GM23338 (cell line): Measurements from ENCODE around the gene CEP44. TPM values are rescaled to one million over a fixed set of nuclear protein-coding genes. Genes with fewer than 3 reads are reported as not detected.

Experiments used
- ATAC-seq: fragments of 200-7000 bp; cut with Tn5 transposase; 3 replicates; pipeline ENCODE4 v1.9.1; 2020
- DNase-seq: peaks from one replicate; pipeline ENCODE4 v3.0.0-alpha.2; 2015; ENCODE audit warnings: low spot score
- H2AFZ ChIP-seq: fragments of 200-600 bp; sonication (generic); 2 replicates; pipeline ENCODE4 v1.8.0; 2016; ENCODE audit warnings: antibody characterized with exemption, mild to moderate bottlenecking, moderate library complexity
- H3F3A ChIP-seq: fragments of 200-600 bp; sonication (generic); replicated peaks from 2 replicates; pipeline ENCODE4 v1.8.0; 2017; ENCODE audit warnings: antibody characterized with exemption, mixed run types, low read depth
- H3K27ac ChIP-seq: fragments of 200-600 bp; sonication (generic); 2 replicates; pipeline ENCODE4 v1.6.1; 2016; ENCODE audit warnings: low read depth
- H3K27me3 ChIP-seq: fragments of 200-600 bp; sonication (generic); 2 replicates; pipeline ENCODE4 v1.8.0; 2016; ENCODE audit warnings: mild to moderate bottlenecking, mixed run types, moderate library complexity; ENCODE audit not compliant: insufficient read depth
- H3K36me3 ChIP-seq: fragments of 200-600 bp; sonication (generic); 2 replicates; pipeline ENCODE4 v1.8.0; 2016; ENCODE audit warnings: mild to moderate bottlenecking; ENCODE audit not compliant: insufficient read depth
- H3K4me1 ChIP-seq: fragments of 200-600 bp; sonication (generic); 2 replicates; pipeline ENCODE4 v1.8.0; 2016; ENCODE audit warnings: mild to moderate bottlenecking, moderate library complexity; ENCODE audit not compliant: insufficient read depth
- H3K4me2 ChIP-seq: fragments of 200-600 bp; sonication (generic); 2 replicates; pipeline ENCODE4 v1.7.1; 2017; ENCODE audit warnings: mixed run types
- H3K4me3 ChIP-seq: fragments of 200-600 bp; sonication (generic); 2 replicates; pipeline ENCODE4 v1.6.1; 2016; ENCODE audit warnings: mixed run types
- H3K79me2 ChIP-seq: fragments of 200-600 bp; sonication (generic); replicated peaks from 2 replicates; pipeline ENCODE4 v1.8.0; 2017; ENCODE audit warnings: mild to moderate bottlenecking; ENCODE audit not compliant: insufficient read depth
- H3K9me2 ChIP-seq: fragments of 200-600 bp; sonication (generic); 2 replicates; pipeline ENCODE4 v1.8.0; 2017; ENCODE audit not compliant: insufficient read depth
- H4K20me1 ChIP-seq: fragments of 200-600 bp; sonication (generic); replicated peaks from 2 replicates; pipeline ENCODE4 v1.8.0; 2017; ENCODE audit warnings: mild to moderate bottlenecking; ENCODE audit not compliant: insufficient read depth
- H3K27ac Mint-ChIP-seq: 2 replicates; pipeline ENCODE4 v1.8.0; 2020; ENCODE audit warnings: inconsistent platforms, mild to moderate bottlenecking, moderate library complexity, mixed read lengths
- H3K27me3 Mint-ChIP-seq: 3 replicates; pipeline ENCODE4 v1.8.0; 2022; ENCODE audit warnings: low read depth, mild to moderate bottlenecking, moderate library complexity, mixed read lengths, inconsistent platforms; ENCODE audit not compliant: insufficient read depth, poor library complexity
- H3K36me3 Mint-ChIP-seq: 3 replicates; pipeline ENCODE4 v1.8.0; 2021; ENCODE audit warnings: low read depth, mild to moderate bottlenecking, inconsistent platforms, moderate library complexity, mixed read lengths
- H3K4me1 Mint-ChIP-seq: 3 replicates; pipeline ENCODE4 v1.8.0; 2020; ENCODE audit warnings: mild to moderate bottlenecking, inconsistent platforms, mixed read lengths
- H3K4me3 Mint-ChIP-seq: 3 replicates; pipeline ENCODE4 v1.8.0; 2021; ENCODE audit warnings: moderate library complexity, mild to moderate bottlenecking, inconsistent platforms, mixed read lengths
- H3K9me3 Mint-ChIP-seq: 3 replicates; pipeline ENCODE4 v1.8.0; 2020; ENCODE audit warnings: moderate library complexity, mild to moderate bottlenecking, inconsistent platforms, mixed read lengths
- CREB1 ChIP-seq: fragments of 250-450 bp; sonication (Bioruptor Pico); IDR thresholded peaks from 2 replicates; pipeline ENCODE4 v1.5.0; 2020; ENCODE audit warnings: low read depth, mild to moderate bottlenecking, moderate library complexity
- EZH2phosphoT487 ChIP-seq: fragments of 200-600 bp; sonication (generic); IDR thresholded peaks from one replicate; pipeline ENCODE4 v1.8.1; 2018; ENCODE audit warnings: antibody characterized with exemption; ENCODE audit not compliant: unreplicated experiment
- JUNB ChIP-seq: IDR thresholded peaks from one replicate; pipeline ENCODE4 v1.6.1; 2016; ENCODE audit warnings: antibody characterized with exemption; ENCODE audit not compliant: unreplicated experiment
- POLR2AphosphoS5 ChIP-seq: IDR thresholded peaks from 2 replicates; pipeline ENCODE4 v1.6.1; 2016; ENCODE audit warnings: antibody characterized with exemption, low read depth
- REST ChIP-seq: IDR thresholded peaks from one replicate; pipeline ENCODE4 v1.6.1; 2018; ENCODE audit warnings: antibody characterized with exemption; ENCODE audit not compliant: unreplicated experiment
- ZNF114 ChIP-seq: fragments of 250-450 bp; sonication (Bioruptor Pico); IDR thresholded peaks from 2 replicates; pipeline ENCODE4 v1.5.0; 2020; ENCODE audit warnings: mild to moderate bottlenecking, moderate library complexity
- ZNF462 ChIP-seq: fragments of 250-450 bp; sonication (Bioruptor Pico); IDR thresholded peaks from 2 replicates; pipeline ENCODE4 v1.5.0; 2020; ENCODE audit warnings: mild to moderate bottlenecking, moderate library complexity
- polyA plus RNA-seq: library from polyadenylated mRNA; unstranded; fragments of >200 nt; fragmentation: Nextera tagmentation; extraction: Ambion mirVana; gene quantifications from 2 replicates; pipeline ENCODE4 v1.2.1, GENCODE V29; 2016
- total RNA-seq: library from RNA; depleted of rRNA; stranded (reverse); fragments of >200 nt; shearing (Covaris generic); gene quantifications from 2 replicates; pipeline ENCODE4 v1.2.3, GENCODE V29; 2014

CEP44 gene
- total and polyA plus RNA-seq, 2 experiments from 2014 or later, result 12.1 to 17.4 TPM

- H3K4me3 Mint-ChIP-seq, result no peak overlapping the region
- no peak overlapping the region for H3K4me2 ChIP-seq
- H3K79me2 ChIP-seq, result peaks cover 1% of the 10 kb centered on the region; the same call in 1 of the 2 replicates
Observed at GRCh38 chr4:174279433-174280155, 4.1 kb upstream of the CEP44 start.

More at GRCh38 chr4:174279433-174280155, 4.1 kb upstream of the CEP44 start:
- Mint-ChIP-seq H3K36me3 (no peaks in the 10 kb centered on the region), H3K9me3 (no peaks in the 10 kb centered on the region), H3K4me1 (peaks cover 2% of the 10 kb centered on the region; the same call in 1 of the 3 replicates), H3K27ac (no peak overlapping the region), H3K27me3 (no peaks in the 10 kb centered on the region)
- no peak for ATAC-seq
- no peaks in the 10 kb centered on the region for H3F3A ChIP-seq
- no peak overlapping the region for H3K4me3 ChIP-seq
- H3K9me2 ChIP-seq, result no peaks in the 10 kb centered on the region
- H4K20me1 ChIP-seq, result no peaks in the 10 kb centered on the region; the same call in 1 of the 2 replicates
- H3K27ac ChIP-seq, result no peak overlapping the region
- peaks cover under 1% of the 10 kb centered on the region; the same call in 1 of the 2 replicates for H3K4me1 ChIP-seq
- H3K36me3 ChIP-seq, result no peaks in the 10 kb centered on the region
- TF ChIP-seq JUNB (no peak), REST (no peak), POLR2AphosphoS5 (no peak), CREB1 (CRISPR knock-in tag) (no peak), ZNF462 (CRISPR knock-in tag) (no peak), EZH2phosphoT487 (no peak), ZNF114 (no peak)
- no peaks in the 10 kb centered on the region for H3K27me3 ChIP-seq
- DNase-seq, result no peak
- no peak overlapping the region for H2AFZ ChIP-seq
